Activated T-cell treated with anti-CD3 and anti-CD28 coated beads, Interleukin-2, amount 50 U/mL, for 72 hours (primary cell): ENCODE results near the gene FLYWCH1. TPM values are rescaled to one million over a fixed set of nuclear protein-coding genes. Genes with fewer than 3 reads are reported as not detected.

Experiments used
- ATAC-seq, 2 donors: fragments of 150-1000 bp; cut with Tn5 transposase; replicated peaks in 1 of 2; 2 replicates each; pipeline ENCODE4 v1.10.0; 2021; ENCODE audit warnings: moderate library complexity in 2 of 2, mild to moderate bottlenecking in 1 of 2
- DNase-seq, 2 donors: peaks; one replicate each; pipeline ENCODE4 v3.0.0; 2021 to 2022; ENCODE audit warnings: mixed read lengths in 1 of 2
- H3K27ac Mint-ChIP-seq: one replicate; pipeline ENCODE4 v1.8.0; 2022; ENCODE audit warnings: mild to moderate bottlenecking, moderate library complexity, mixed read lengths
- H3K27me3 Mint-ChIP-seq: one replicate; pipeline ENCODE4 v1.8.0; 2022; ENCODE audit warnings: low read depth, mixed read lengths
- H3K36me3 Mint-ChIP-seq, 2 donors: one replicate each; pipeline ENCODE4 v1.8.0; 2022; ENCODE audit warnings: mixed read lengths in 2 of 2, mild to moderate bottlenecking in 1 of 2; ENCODE audit not compliant: insufficient read depth in 2 of 2
- H3K4me1 Mint-ChIP-seq: one replicate; pipeline ENCODE4 v1.8.0; 2022; ENCODE audit warnings: low read depth, mixed read lengths
- H3K4me3 Mint-ChIP-seq, 2 donors: one replicate each; pipeline ENCODE4 v1.8.0; 2022; ENCODE audit warnings: mild to moderate bottlenecking in 2 of 2, mixed read lengths in 2 of 2, moderate library complexity in 2 of 2
- H3K9me3 Mint-ChIP-seq, 2 donors: one replicate each; pipeline ENCODE4 v1.8.0; 2022; ENCODE audit warnings: mixed read lengths in 2 of 2
- total RNA-seq, 2 donors: library from RNA; stranded (reverse); gene quantifications; one replicate each; pipeline ENCODE4 v1.2.3, GENCODE V29; 2022

FLYWCH1 gene
- total RNA-seq, 2 donors from 2014 or later = 68.5 to 76.4 TPM

GRCh38 chr16:2967211-2967631 is 55.5 kb downstream of the FLYWCH1 start:
- DNase-seq (peak in 1 of 2 donors; percentile 43), ATAC-seq (no peak)
- peaks cover 36% of the 10 kb centered on the region for H3K4me1 Mint-ChIP-seq
- H3K9me3 Mint-ChIP-seq = no peaks in the 10 kb centered on the region
- H3K36me3 Mint-ChIP-seq = peaks cover 3 to 6% of the 10 kb centered on the region in 2 donors
- peaks cover 26% of the 10 kb centered on the region for H3K27me3 Mint-ChIP-seq
- H3K4me3 Mint-ChIP-seq = peak overlapping the region in 1 of 2 donors; percentile 46
- H3K27ac Mint-ChIP-seq = no peak overlapping the region

DNA sequence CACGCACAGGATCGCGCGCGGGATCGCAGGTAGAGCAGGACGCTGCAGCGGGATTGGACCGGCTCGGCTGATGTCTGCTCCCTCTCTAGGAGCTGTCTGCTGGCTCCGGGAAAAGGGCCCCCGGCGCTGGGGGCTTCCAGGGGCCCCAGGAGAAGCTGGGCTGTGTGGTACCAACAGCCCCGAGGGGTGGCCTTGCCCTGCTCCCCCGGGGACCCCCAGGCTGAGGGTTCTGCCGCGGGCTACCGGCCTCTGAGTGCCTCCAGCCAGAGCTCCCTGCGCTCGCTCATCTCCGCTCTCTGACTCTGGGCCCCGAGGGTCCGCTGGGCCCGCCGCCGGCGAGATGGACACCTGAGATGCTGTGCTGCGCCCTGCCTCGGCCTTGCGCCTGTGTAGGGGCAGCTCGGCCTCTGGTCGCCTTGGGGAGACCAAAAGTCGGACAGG is 56.0 kb downstream of the FLYWCH1 start:
- ATAC-seq (no peak), DNase-seq (no peak)
- H3K4me3 Mint-ChIP-seq = peak overlapping the region; percentile 69 to 82

DNA sequence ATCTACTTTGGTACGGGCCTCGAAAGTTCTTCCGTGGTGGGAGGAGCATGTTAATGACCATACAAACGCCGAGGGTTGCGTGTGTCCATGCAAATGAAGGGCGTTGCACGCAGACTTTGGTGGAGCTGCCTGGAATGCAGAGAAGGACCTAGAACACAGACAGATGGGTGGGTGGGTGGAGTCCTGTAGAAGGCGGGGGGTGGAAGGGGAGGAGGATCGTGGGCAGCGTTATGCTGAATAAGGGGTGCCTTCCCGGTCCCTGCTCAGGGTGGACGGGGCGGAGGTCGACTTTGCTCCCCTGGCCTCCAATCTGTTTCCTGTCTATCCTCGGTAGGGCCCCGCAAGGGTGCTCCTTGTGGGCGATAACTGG is 56.6 kb downstream of the FLYWCH1 start:
- Mint-ChIP-seq H3K36me3 (peaks cover 3 to 10% of the 10 kb centered on the region in 2 donors), H3K27me3 (peaks cover 26% of the 10 kb centered on the region), H3K9me3 (no peaks in the 10 kb centered on the region), H3K4me1 (peaks cover 37% of the 10 kb centered on the region), H3K27ac (no peak overlapping the region), H3K4me3 (peak overlapping the region; percentile 69 to 82)
- DNase-seq (no peak), ATAC-seq (no peak)

More for the DNA sequence above, 56.0 kb downstream of the FLYWCH1 start:
- no peaks in the 10 kb centered on the region for H3K9me3 Mint-ChIP-seq
- H3K4me1 Mint-ChIP-seq = peaks cover 37% of the 10 kb centered on the region
- H3K27ac Mint-ChIP-seq = no peak overlapping the region
- peaks cover 26% of the 10 kb centered on the region for H3K27me3 Mint-ChIP-seq
- H3K36me3 Mint-ChIP-seq = peaks cover 3 to 9% of the 10 kb centered on the region in 2 donors

DNA sequence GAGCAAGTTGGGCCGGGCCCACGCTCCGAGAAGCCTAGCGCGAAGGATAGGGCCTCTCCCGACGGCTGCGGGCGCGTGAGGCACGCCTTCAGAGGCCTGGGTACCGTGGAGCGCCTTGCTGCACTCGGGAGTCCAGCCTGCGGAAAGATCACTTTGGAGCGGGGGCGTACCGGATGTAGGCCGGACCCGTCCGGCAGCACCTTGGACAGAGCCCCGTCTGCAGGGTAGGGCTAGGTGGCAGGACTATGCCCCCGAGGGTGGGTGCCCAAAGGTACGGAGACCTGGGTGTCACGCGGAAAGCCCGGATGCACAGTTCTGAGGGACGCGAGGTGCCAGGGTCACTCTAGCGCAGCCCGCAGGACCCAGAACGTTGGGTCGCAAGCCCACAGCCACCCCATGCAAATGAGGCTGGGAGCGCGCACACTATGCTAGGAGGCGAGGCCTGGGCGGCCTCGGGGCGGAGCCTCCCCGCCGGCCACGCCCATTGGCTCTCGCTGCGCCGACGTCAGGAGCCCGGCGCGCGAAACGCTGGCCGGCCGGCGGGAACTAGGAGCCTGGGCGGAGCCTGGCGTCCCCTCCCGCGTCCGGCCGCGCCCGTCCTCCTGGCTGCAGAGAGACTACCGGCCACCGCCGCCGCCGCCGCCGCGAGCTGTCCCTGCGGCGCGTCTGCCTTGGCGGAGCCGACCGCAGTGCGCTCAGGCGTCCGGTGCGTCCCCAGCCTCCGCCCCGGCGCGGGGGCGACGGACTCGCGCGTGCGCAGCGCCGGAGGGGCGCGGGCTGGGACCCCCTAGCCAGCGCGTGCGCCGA is 57.2 kb downstream of the FLYWCH1 start, which contains the start of gene PAQR4:
Gene PAQR4, plus strand, starts transcription at position 611 of the 807 bp plus-strand sequence. CDS start 327 bp downstream, outside the sequence.
- H3K36me3 Mint-ChIP-seq = peaks cover 3 to 10% of the 10 kb centered on the region in 2 donors
- H3K27ac Mint-ChIP-seq = no peak within 1 kb of the TSS
- ATAC-seq (peak; percentile 79 to 80), DNase-seq (peak; percentile 88 to 90)
- peak within 1 kb of the TSS; percentile 82 to 86 for H3K4me3 Mint-ChIP-seq
- H3K27me3 Mint-ChIP-seq = peaks cover 24% of the 10 kb centered on the region
- H3K9me3 Mint-ChIP-seq = no peaks in the 10 kb centered on the region
- H3K4me1 Mint-ChIP-seq = peaks cover 31% of the 10 kb centered on the region

GRCh38 chr16:2969545-2970521 is 58.1 kb downstream of the FLYWCH1 start:
- Mint-ChIP-seq H3K27me3 (peaks cover 19% of the 10 kb centered on the region), H3K4me3 (peak overlapping the region; percentile 82 to 86), H3K9me3 (no peaks in the 10 kb centered on the region), H3K4me1 (peaks cover 26% of the 10 kb centered on the region), H3K36me3 (peaks cover 3 to 10% of the 10 kb centered on the region in 2 donors), H3K27ac (no peak overlapping the region)
- ATAC-seq (peak; percentile 73 to 74), DNase-seq (peak; percentile 90 to 91)

DNA sequence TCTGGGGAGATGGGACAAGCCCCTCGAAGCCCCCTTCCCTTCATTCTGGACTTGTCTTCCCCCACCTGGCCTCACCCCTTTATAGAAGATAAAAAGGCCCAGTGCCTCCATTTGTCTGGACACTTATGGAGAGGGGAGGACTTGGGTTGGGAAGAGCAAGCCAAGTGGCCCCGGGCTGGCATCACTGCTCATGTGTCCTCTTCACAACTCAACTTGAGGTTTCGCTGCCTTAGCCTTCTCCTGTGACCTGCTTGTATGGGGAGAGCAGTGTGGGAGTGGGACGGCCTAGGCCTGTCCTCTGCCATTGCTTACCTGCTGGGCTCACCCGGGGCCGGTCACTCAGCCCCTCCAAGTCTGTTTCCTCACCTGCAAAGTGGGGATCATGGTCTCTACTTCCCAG is 58.8 kb downstream of the FLYWCH1 start:
- peak overlapping the region; percentile 82 to 86 for H3K4me3 Mint-ChIP-seq

DNA sequence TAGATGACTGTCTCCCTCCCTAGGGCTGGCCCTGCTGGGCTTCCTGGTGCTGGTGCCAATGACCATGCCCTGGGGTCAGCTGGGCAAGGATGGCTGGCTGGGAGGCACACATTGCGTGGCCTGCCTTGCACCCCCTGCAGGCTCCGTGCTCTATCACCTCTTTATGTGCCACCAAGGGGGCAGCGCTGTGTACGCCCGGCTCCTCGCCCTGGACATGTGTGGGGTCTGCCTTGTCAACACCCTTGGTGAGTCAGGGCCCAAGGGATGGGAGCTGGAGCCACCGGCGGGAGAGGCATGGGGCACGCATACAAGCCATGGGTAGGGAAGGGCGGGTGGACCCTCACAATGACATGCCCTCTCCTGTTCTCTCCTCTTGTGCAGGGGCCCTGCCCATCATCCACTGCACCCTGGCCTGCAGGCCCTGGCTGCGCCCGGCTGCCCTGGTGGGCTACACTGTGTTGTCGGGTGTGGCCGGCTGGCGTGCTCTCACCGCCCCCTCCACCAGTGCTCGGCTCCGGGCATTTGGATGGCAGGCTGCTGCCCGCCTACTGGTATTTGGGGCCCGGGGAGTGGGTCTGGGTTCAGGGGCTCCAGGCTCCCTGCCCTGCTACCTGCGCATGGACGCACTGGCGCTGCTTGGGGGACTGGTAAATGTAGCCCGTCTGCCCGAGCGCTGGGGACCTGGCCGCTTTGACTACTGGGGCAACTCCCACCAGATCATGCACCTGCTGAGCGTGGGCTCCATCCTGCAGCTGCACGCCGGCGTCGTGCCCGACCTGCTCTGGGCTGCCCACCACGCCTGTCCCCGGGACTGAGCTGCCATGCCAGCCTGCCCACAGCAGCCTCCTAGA is 59.6 kb downstream of the FLYWCH1 start:
- H3K4me3 Mint-ChIP-seq = peak overlapping the region; percentile 82 to 86
- peaks cover 10% of the 10 kb centered on the region for H3K27me3 Mint-ChIP-seq
- ATAC-seq (no peak), DNase-seq (no peak)
- H3K27ac Mint-ChIP-seq = no peak overlapping the region
- H3K4me1 Mint-ChIP-seq = peaks cover 26% of the 10 kb centered on the region
- peaks cover 3 to 10% of the 10 kb centered on the region in 2 donors for H3K36me3 Mint-ChIP-seq
- no peaks in the 10 kb centered on the region for H3K9me3 Mint-ChIP-seq

More for the DNA sequence above, 58.8 kb downstream of the FLYWCH1 start:
- DNase-seq (no peak), ATAC-seq (no peak)
- Mint-ChIP-seq H3K4me1 (peaks cover 26% of the 10 kb centered on the region), H3K36me3 (peaks cover 3 to 10% of the 10 kb centered on the region in 2 donors), H3K27ac (no peak overlapping the region), H3K9me3 (no peaks in the 10 kb centered on the region), H3K27me3 (peaks cover 15% of the 10 kb centered on the region)

GRCh38 chr16:2971985-2972784 is 60.5 kb downstream of the FLYWCH1 start:
- Mint-ChIP-seq H3K9me3 (no peaks in the 10 kb centered on the region), H3K36me3 (peaks cover 3 to 10% of the 10 kb centered on the region in 2 donors), H3K4me3 (peak overlapping the region; percentile 8 to 44), H3K27ac (no peak overlapping the region), H3K27me3 (peaks cover 10% of the 10 kb centered on the region), H3K4me1 (peaks cover 26% of the 10 kb centered on the region)
- ATAC-seq (no peak), DNase-seq (no peak)

GRCh38 chr16:2973093-2973492 is 61.4 kb downstream of the FLYWCH1 start:
- Mint-ChIP-seq H3K36me3 (peaks cover 5 to 12% of the 10 kb centered on the region in 2 donors), H3K4me1 (peaks cover 22% of the 10 kb centered on the region)
- no peak for ATAC-seq

DNA sequence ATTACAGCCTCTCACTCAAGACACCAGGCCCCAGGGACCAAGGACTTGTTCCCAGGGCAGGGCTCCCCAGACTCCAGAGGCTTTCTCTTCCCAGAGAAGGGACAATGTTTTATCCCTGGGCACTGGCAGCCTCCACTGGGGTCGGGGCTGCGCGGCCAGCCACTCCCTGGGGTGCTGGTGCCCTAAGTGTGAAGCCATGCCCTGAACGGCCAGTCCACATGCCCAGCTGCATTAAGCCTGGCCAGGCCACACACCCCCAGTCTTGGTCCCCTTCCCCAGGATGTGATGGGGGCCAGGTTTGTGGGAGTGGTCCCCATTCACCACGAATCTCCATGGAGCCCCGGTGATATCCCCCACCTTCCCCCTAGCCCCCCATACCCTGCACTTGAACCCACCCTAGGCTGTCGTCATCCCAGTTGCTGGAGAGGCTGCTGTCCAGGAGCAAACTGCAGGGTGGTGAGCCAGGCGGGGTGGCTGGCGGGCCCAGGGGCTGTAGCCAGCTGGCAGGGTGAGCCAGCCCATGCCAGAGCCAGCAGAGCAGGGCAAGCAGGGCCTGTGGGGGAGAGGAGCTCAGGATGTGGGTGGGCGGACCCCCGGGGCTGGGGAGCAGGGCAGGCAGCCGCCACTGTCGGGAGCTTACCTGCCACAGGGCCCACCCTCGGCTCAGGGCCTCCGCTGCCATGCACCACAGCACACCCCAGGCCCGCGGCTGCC is 62.0 kb downstream of the FLYWCH1 start:
- Mint-ChIP-seq H3K4me3 (no peak overlapping the region), H3K4me1 (peaks cover 16% of the 10 kb centered on the region), H3K9me3 (no peaks in the 10 kb centered on the region), H3K27ac (no peak overlapping the region), H3K36me3 (peaks cover 5 to 12% of the 10 kb centered on the region in 2 donors), H3K27me3 (no peaks in the 10 kb centered on the region)
- DNase-seq (no peak), ATAC-seq (no peak)

More at GRCh38 chr16:2973093-2973492, 61.4 kb downstream of the FLYWCH1 start:
- Mint-ChIP-seq H3K9me3 (no peaks in the 10 kb centered on the region), H3K27ac (no peak overlapping the region), H3K4me3 (no peak overlapping the region), H3K27me3 (peaks cover 6% of the 10 kb centered on the region)
- no peak for DNase-seq
